Nasal cavity respiratory epithelium epithelial cell of viscerocranial mucosa (primary cell): ENCODE measurements around the gene GYS2. TPM values are rescaled to one million over a fixed set of nuclear protein-coding genes. Genes with fewer than 3 reads are reported as not detected.

Source experiments
- total RNA-seq: library from RNA; depleted of rRNA; stranded (reverse); fragments of >200 nt; gene quantifications from 2 replicates; pipeline ENCODE4 v1.2.3, GENCODE V29; 2014

Gene GYS2
- total RNA-seq, result not detected in 2 replicates

DNA sequence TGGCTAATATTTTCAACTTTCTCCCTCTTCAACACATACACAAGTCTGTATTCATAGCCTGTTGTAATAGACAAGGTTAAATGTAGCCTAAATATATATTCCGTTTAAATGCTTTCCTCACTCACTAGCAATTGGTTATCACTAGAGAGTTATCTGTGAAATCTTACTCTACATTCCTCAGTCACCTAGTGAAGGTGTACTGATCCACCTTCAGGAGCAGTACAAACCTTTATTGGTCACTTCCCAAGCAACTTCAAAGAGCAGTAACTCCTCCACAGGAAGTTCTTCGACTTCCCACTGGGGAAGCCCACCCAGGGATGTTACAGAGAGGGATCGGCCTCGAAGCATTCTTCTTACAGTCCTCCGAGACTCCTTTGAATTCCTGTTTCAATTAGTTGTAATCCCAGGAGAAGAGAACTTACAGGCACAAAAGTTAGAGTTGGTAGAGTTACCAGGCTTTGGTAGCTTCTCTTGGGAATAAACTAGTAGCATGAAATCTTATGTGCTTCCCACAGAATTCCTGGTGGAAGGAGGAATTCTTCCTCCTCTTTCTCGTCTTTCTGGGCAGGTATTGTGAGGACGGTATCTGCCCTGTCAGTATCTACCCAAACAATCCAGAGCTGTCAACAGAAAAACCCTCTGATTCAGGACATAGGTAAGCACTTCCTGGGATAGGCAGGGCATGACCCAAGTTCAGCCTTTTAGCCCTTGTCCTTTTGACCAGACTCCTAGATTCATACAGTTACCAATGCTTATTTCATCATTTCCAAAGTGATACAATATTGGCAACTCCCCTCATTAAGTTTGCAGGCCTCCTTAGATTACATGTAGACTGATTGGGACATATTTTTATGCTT lies at the start of gene GYS2:
GYS2 (minus strand) TSS at position 603 of the 857 bp plus-strand sequence; CDS start at position 348, 255 bp downstream.

GRCh38 chr12:21526053-21526452 lies 78.6 kb downstream of the GYS2 start, which contains the start of gene SPX:
Gene SPX (plus strand): TSS chr12:21526296. CDS start chr12:21526473, 177 bp downstream.

GRCh38 chr12:21501258-21502163 lies 103.1 kb downstream of the GYS2 start, which contains the start of the genes GOLT1B and RECQL:
Gene GOLT1B (plus strand): TSS chr12:21501789. CDS start chr12:21501924, 135 bp downstream.
Gene RECQL (minus strand): TSS chr12:21501635. CDS start chr12:21499570, 2,065 bp downstream.

Other genes starting within 250 kb of the GYS2 start
- gene IAPP, start 231.9 kb downstream of the GYS2 start, total RNA-seq, result not detected in 2 replicates
- gene PYROXD1, start 167.2 kb downstream of the GYS2 start, total RNA-seq, result 31.1 and 35.7 TPM in 2 replicates
- 37.9 and 52.5 TPM in 2 replicates for gene RECQL, start 103.2 kb downstream of the GYS2 start, total RNA-seq
- gene GOLT1B, start 103.1 kb downstream of the GYS2 start, total RNA-seq, result 46.9 and 72.5 TPM in 2 replicates
- 0.21 and 0.68 TPM in 2 replicates for gene SPX, start 78.6 kb downstream of the GYS2 start, total RNA-seq
- 574 and 582 TPM in 2 replicates for gene LDHB, start 53.0 kb upstream of the GYS2 start, total RNA-seq
- gene KCNJ8, start 169.9 kb upstream of the GYS2 start, total RNA-seq, result not detected in 2 replicates